ENCODE measurements around the gene FAM228B. TPM values are rescaled to one million over a fixed set of nuclear protein-coding genes. Genes with fewer than 3 reads are reported as not detected.

FAM228B gene
- total and polyA plus RNA-seq, 9 of the 15 experiments (the other 6 are each of a cell fraction or from before 2014, with no cell fraction given): 1.1 to 3.7 (median 2.6) TPM

- no peak for TF ChIP-seq SIX5 (IDR thresholded peaks at IDR 0.05; ENCODE audit: borderline replicate concordance in 1 of 2, insufficient read depth in 1 of 2, low read depth in 1 of 2, low read length in 2 of 2)
- no peak for TF ChIP-seq MCM2 (IDR thresholded peaks at IDR 0.05; ENCODE audit: low read depth)
- TF ChIP-seq FOSL1 (tag; conservative IDR thresholded peaks at IDR 0.05): no peak
- TF ChIP-seq ATF2 (CRISPR knock-in tag; IDR thresholded peaks at IDR 0.05): no peak
- no peak for TF ChIP-seq ZNF780A (CRISPR knock-in tag; IDR thresholded peaks at IDR 0.05)
- no peak for TF ChIP-seq CBFA2T3 (IDR thresholded peaks at IDR 0.05)
- no peak for TF ChIP-seq TEAD1 (CRISPR knock-in tag; IDR thresholded peaks at IDR 0.05)
- TF ChIP-seq ATF3 (IDR thresholded peaks at IDR 0.05): no peak
- no peak for TF ChIP-seq ATF3 (CRISPR knock-in tag; conservative IDR thresholded peaks at IDR 0.05)
- TF ChIP-seq NCOA4 (IDR thresholded peaks at IDR 0.05; ENCODE audit: partially characterized antibody): no peak
- TF ChIP-seq ZNF766 (CRISPR knock-in tag; conservative IDR thresholded peaks at IDR 0.05): no peak
- no peak for TF ChIP-seq RREB1 (CRISPR knock-in tag; IDR thresholded peaks at IDR 0.05)
- TF ChIP-seq PCBP2 (IDR thresholded peaks at IDR 0.05; ENCODE audit: low read depth, low read length, poor library complexity, severe bottlenecking): no peak
- no peak for TF ChIP-seq NKRF (IDR thresholded peaks at IDR 0.05; ENCODE audit: borderline replicate concordance)
Observed at GRCh38 chr2:24123195-24123921, at the start of gene FAM228B, which contains the start of gene PFN4 (continued).
